ENCODE measurements around the gene UNCX.

GRCh38 chr7:1242256-1242605, 9.6 kb downstream of the UNCX start:
- TF ChIP-seq CTCF (IDR thresholded peaks at IDR 0.05; ENCODE audit: insufficient read depth, low read length, poor library complexity, severe bottlenecking) = no peak
- no peak for TF ChIP-seq EZH2phosphoT487 (conservative IDR thresholded peaks at IDR 0.05; ENCODE audit: low read length)
